CD4-positive, alpha-beta T cell treated with Interferon gamma for 1 hour (primary cell): ENCODE data around the gene DNAJC3.
"Not testable (repeated sequence)": the region's sequence is repeated elsewhere in the genome, so short reads cannot be mapped to it uniquely, and the experiment has no call there.

Experiments
- DNase-seq: peaks from one replicate; pipeline ENCODE4 v3.0.0-alpha.2; 2020

DNAJC3 gene, protein sequence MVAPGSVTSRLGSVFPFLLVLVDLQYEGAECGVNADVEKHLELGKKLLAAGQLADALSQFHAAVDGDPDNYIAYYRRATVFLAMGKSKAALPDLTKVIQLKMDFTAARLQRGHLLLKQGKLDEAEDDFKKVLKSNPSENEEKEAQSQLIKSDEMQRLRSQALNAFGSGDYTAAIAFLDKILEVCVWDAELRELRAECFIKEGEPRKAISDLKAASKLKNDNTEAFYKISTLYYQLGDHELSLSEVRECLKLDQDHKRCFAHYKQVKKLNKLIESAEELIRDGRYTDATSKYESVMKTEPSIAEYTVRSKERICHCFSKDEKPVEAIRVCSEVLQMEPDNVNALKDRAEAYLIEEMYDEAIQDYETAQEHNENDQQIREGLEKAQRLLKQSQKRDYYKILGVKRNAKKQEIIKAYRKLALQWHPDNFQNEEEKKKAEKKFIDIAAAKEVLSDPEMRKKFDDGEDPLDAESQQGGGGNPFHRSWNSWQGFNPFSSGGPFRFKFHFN

DNA sequence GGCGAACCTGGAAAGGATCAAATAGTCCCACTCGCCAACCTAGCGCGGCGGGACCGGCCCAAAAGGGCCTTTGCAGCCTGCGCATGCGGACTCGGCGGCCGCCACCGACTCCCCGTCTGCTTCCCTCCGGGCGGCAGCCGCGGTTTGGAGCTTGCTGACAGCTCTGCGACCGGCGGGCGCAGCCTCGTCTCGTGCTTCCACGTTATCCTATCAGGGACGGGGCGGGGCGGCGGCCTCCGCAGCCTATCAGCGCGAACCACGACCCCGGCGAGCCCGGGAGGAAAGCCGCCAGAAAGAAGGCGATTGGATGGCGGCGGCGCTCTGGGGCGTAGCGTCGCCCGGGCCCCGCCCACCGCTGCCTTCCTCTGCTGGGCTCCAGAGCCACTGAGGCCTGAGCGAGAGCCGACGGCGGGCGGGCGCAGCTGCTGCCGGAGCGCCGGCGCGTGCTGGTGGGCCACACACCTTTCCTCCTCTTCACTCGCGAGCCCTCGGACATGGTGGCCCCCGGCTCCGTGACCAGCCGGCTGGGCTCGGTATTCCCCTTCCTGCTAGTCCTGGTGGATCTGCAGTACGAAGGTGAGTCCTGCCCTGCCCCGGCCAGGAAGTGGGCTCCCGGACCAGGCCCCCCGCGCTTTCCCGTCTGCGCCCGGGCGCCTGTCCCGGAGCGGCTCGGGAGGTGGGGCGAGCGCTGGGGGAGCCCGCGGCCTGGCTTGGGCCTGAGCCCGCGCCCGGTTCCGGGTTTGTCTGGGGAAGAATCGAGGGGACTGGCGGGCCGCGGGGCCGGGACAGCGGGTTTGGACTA, at the start of gene DNAJC3:
TSS of gene DNAJC3 (plus strand) at position 378 of the 802 bp plus-strand sequence. CDS start at position 495, 117 bp downstream.
- peak; percentile 98 for DNase-seq

DNA sequence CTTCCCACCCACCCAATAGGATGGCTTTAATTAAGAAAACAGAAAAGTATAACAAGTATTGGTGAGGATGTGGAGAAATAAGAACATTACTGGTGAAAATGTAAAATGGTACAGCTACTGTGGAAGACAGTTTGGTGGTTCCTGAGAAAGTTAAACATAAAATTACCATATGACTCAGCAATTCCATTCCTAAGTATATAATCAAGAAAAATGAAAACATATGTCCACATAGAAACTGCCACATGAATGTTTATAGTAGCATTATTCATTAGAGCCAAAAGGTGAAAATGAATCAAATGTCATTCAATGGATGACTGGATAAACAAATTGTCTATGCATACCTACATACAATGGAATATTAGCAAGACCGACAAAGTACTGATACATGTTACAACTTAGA, 49.3 kb upstream of the DNAJC3 start:
- no peak for DNase-seq

DNA sequence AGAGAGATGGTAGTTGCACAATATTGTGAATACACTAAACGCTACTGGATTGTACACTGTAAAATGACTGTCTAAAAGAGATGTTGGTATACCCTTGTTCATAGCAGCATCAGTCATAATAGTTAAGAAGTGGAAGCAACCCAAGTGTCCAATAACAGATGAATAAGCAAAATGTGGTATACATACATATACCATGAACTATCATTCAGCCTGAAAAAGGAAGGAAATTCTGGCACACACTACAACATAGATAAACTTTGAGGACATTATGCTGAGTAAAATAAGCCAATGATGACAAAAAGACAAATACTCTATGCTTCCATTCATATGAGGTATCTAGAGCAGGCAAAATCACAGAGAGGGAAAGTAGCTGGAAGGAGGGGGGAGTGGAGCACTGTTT, 48.5 kb upstream of the DNAJC3 start:
- DNase-seq: no peak

DNA sequence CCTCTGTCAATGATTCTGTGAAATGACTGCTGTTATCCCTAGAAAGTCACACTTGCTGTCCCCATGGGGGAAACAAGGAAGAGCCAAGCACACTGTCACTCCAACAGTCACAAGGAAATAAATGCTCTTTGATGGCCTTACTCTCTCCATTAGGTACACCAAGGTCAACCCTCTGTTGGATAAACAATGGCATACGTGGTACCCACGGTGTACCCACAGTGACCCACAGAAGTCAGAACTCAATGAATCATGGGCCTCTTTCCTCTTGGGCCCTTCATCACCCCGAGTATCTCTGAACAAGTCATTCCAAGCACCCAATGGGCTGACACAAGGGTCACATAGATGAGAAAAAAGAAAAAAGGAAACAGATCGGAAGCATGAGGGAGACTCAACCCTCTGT, 47.9 kb upstream of the DNAJC3 start:
- no peak for DNase-seq

DNA sequence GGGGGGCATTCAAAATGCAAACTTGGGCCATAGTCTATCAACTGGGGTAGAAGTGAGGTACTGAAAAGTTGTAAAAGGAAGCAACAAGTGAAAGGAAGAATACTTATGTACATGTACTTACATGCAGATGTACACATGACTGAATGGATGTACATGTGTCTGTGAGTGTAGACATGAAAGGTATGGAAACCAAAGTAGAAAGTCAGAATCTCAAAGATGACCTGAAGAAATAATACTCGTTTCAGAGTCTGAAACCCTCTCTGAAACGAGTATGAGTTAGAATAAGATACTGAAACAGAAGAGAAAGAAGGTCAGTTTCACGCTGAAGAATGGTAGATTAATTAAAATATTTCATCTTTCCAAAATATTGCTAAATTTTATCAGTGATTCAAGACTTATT, 46.3 kb upstream of the DNAJC3 start:
- DNase-seq: no peak

DNA sequence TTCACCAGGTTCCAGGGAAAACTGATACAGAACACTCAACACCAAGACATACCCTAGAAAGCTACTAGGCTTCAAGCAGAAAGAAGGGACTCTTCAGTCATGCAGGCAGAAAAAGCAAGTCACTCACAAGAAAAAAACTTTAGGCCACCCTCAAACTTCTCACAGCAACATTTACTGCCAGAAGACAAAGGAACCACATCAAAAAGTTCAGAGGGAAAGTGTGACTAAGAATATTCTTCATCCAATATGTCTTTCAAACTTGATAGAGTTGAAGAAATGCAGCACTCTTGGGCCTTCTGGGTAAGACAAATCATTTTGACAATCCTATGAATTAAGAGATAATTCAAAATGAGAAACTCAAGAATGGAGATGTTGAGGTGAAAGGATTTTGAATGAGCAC, 40.1 kb upstream of the DNAJC3 start:
- DNase-seq: no peak

DNA sequence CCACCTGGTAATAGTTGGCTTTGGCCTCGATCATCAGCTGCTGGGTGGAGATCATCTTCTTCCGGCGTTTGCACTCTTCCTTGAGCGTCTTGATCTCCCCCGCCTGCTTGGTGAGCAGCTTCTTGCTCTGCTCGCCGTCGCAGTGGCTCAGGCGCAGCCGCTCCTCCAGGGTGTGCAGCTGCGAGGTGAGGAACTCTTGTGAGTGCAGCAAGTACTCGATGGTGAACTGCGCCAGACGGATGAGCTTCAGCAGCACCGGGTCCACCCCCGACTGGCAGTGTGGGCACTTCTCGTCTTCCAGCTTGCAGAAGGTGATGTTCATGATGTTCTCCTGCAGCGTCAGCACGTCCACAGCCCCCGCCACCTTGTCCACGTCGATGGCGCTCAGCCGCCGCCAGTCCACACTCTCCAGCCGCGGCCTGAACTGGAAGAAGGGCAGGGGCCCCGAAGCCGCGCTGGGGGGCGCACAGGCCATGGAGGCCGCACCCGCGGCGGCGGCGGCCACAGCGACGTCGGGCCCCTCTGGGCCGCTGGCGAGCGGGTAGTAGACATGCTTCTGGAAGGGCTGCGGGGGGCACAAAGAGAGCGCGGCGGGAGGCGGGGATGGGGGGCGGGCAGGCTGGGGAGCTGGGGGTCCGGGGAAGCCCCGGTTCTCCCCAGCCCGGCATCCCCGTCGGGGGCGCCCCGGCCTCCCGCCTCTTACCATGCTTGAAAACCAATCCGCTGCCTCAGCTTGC, 35.5 kb upstream of the DNAJC3 start:
- DNase-seq: no peak

DNA sequence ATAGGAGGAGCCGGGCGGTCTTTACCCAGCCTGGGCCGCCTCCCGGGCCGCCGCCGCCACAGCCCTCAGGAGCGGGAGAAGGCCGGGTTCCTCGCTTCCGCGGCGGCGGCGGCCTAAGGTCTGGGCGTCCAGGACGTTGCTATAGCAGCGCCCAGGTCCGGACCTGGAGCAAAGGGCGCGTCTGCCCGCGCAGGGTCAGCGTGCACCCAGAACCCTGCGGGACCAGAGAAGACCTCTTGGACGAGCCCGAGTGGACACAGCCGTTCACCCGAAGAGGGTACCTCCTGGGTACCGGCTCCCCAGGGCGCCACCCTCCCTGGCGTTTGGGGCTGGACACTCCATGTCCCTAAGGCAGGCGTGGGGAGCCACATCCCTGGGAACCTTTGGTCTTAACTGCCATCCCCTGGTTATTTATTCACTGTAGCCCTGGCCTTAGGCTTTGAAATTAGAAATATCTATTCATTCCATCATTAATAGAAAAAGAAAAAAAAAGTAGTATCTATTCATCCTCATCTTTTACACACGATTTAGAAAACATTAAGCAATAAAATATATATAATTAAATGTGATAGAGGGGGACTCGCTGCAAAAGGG, 34.8 kb upstream of the DNAJC3 start:
- no peak for DNase-seq

DNA sequence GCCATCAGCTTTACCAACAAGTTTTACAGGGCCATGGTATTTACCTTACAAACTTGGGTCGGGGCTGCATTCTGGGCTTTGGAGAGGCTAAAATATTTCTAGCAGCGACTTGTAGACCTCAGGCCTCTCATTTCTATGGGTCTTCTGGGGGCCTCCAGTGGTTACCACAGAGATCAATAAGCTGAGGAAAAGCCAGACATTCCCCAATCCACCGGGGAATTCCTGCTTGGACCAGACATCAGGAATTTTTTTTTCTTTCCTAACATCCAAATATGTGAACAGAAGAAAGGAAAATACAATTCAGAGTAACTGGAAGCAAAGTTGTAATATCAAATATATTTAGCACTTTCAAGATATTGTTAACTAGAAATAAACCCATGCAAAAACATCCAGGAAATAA, 33.9 kb upstream of the DNAJC3 start:
- no peak for DNase-seq

DNA sequence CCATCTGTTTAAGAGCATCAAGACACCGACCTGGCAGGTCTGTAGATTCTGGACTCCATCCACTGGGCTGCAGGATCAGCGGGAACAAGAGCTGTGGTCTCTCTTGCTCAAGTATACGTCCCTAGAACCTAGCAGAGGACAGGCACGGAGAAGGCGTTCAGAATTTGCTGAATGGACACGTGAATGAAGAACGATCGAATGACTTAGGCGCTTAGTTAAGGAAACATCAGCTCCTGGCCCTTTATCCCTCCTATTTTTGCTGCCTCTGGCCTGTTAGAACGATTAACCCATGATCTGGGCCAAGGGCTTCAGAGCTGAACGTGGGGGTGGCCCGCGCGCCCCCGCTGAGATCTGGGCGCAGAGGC, 33.4 kb upstream of the DNAJC3 start:
- DNase-seq: no peak

DNA sequence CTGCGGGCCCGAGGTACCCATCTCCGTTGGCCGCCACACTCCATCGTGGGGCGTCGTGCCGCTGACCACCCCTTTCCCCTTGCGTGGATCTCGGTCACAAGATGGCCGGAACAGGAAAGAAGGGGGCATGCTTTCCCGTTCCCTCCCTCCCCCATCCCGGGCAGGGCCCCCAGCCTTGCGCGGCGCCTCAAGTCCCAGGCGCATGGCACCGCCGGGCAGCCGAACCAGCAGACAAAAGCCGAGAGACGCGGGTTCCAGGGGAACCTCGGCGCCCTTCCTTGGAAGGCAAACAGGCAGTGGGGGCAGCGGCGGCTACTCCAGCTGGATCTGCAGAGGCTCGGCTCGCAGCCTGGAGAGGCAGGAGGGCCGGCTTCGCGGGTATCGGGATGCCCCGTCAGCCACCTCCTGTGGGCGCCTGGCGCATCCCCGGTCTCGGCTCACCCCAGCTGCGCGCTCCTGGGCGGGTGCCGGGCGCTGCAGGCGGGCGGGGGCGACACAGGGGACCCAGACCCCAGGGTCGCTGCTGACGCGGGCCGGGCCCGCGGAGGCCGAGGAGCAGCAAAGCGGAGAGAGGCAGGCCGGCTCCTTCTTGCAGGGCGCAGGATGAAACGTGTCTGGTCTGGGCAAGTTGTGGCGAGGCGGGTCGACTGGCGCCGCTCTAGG, 32.9 kb upstream of the DNAJC3 start:
- no peak for DNase-seq

DNA sequence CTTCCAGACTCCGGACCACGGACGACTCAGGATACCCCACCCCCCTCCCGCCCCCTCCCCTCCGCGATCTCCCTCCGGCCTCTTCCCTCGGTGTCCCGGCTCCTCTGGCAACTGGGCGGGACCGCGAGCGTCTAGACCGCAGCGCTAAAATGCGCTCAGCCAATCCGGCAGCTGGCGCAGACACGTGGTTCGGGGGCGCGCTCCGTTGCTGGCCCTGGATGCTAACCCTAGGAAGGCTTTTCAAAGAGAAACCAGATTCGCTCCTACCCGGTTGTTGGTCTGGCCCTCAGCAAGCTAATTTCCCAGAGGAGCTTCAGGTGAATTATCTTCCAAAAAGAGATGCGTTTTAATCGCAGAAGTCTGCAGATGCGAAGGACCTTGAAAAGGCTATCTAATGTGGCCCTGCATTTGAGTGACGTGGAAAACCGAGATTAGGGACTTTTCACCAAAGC, 32.3 kb upstream of the DNAJC3 start, which contains the start of gene DZIP1:
TSS of gene DZIP1 (minus strand) at position 106 of the 452 bp plus-strand sequence. CDS start 2,677 bp downstream, outside the sequence.
- no peak for DNase-seq

DNA sequence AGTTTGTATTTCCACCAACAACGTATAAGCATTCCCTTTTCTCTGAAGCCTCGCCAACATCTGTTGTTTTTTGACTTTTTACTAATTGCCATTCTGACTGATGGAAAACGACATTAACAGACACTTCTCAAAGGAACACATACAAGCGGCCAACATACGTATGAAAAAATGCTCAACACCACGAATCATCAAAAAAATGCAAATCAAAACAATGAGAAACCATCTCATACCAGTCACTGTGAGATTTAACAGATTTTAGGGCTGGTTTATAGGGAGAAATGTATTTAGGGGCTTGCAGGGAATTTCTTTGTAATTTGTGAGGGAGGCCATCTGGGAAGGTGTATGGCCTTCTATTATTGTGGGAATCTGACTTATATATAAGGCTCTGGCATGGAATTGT, 29.6 kb upstream of the DNAJC3 start:
- no peak for DNase-seq

DNA sequence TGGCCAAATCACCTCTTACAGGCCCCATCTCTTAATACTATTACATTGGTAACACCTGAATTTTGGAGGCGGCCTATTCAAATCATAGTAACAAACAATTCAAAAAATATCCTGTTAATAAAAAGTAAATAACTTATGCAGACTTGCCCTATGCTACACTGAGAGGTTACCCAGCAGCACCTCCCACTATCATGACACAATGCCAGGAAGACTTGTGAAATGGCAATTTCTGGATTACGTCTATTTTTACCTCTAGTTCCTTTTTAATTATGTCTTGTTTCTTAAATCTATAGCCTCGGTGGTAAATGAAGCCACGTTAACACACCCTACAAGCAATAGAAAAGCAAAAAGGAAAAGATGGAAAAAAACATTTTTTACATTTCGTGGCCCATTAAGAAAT, 26.2 kb upstream of the DNAJC3 start:
- DNase-seq: no peak

DNA sequence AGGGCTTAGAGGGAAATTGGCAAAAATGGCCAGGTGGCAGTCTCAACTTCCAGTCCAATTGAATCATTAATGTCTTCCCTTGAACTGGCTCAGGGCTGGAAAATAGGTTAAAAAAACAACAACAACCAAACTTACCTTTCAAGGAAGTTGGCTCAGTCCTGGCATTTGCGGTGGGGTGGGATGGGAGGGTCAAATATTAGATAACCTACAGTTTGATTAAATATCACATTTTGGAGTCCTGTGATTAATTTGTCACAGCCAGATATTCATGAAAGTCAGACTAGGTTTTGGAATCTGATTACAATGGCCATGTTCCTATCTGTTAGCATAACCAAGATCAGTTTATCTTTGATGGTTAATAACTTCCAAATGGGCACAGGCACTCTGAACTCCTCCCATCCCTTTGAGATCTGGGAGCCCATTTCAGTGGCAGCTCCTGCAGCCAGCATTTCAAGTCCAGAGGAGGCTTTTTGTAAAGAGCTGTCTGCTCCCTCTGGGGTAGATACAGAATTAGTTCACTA, 24.6 kb upstream of the DNAJC3 start:
- DNase-seq: no peak

DNA sequence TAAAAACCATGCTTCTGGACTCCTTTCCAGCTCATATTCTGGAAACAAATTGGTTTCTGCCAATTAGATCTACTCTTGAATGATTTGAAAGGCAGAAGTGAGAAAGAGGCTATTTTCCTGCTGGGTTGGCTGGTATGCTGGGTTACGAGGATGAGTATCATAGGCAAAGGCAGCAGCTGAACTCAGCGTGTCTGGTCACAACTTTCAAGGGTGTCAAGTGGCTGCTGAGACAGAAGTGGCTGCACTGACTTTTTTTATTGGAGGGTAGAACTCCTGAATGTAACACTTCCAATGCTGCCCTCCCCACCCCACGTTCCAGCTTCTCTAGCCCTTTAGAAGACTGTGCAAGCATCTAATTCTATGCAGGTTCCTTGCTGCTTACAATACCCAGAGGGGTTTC, 24.1 kb upstream of the DNAJC3 start:
- no peak for DNase-seq

DNA sequence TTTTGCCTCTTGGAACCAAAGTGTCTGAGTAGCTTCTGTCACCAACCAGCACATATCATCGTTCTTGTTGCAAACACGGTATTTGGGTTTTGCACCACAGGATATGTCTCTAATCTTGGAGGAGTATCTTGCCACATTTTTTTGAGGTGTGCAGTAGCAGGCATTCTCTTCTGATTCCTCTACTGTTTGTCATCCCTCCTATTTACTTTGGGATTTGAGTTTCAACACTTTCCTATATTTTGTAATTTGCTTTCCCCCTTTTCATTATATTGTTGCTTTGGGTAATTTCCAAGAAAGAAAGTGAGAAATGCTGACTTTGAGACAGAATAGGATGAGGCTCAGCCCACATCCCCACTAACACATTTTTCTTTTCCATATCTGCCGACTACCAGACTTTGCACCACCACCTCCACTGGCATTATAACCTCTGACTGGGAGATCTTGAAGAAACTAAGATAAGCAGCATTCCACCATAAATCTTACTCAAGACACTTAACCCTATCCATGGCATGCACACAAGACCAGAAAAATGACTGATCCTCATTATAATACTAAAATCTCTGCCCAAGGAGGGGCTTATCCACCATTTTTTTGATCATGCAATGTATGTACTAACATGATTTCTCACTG, 20.4 kb upstream of the DNAJC3 start:
- no peak for DNase-seq

DNA sequence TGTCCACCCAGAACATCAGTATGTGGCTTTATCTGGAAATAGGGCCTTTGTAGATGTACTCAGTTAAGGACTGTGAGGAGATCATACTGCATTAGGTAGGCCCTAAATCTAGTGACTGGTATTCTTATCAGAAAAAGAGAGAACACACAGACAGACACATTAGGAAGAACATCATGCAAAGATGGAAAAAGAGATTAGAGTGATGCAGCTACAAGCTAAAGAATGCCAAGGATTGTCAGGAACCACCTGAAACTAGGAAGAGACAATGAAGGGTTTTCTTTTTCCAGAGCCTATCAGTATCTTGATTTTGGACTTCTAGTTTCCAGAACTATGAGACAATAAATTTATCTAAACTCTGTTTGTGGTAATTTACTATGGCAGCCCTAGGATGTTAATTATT, 17.4 kb upstream of the DNAJC3 start:
- DNase-seq: no peak

DNA sequence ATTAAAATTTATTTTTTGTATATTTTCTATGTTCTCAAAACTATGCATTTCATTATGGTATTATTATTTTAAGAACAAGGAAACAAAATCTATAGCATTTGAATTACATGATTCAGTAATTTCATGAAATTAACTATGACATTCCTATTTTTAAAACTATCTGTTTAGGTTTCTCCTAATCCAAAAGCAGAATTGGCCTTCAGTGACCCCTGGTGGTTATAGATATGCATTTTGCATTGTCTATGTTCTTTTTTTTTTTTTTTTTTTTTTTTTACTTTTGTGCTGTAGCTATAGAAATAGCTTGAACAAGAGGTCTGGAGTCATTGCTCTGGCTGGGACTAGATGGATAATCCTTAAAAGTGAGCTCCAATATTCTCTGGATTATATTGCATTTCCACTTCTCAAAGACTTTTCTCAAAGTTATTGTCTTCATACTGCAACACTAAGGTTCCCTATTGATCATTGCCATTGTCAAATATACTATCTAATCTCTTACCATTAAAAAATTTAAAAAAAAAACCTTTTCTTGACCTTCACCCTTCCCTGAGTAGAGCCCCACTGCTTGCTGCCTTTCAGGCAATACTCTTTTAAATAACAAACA, 15.9 kb upstream of the DNAJC3 start:
- no peak for DNase-seq

DNA sequence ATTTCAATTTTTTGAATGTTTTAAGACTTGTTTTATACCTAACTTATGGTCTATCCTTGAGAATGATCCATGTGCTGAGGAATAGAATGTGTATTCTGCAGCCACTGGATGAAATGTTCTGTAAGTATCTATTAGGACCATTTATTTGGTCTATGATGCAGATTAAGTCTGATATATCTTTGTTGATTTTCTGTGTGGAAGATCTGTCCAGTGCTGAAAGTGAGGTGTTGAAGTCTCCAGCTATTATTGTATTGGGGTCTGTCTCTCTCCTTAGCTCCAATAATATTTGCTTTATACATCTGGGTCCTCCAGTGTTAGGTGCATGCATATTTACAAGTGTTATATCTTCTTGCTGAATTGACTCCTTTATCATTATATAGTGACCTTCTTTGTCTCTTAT, 9.7 kb upstream of the DNAJC3 start:
- not testable (repeated sequence) for DNase-seq

DNA sequence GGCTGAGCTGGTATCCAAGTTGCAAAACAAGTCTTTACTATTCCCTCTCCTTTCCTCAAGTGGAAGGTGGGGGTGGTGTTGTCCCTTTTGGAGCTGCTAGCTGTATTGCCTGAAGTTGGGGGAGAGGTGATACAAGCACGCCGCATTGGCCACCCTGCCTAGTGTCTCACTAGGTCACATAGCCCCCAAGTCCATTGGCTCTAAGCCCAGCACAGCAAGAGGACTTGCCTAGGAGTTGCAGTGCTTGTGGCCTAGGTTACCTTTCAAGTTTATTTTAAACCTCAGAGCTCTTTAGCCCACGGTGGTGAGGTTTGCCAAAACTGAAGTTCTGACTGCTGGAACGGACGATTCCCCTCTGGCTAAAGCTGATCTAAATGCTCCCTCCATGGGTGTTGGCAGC, 5.3 kb upstream of the DNAJC3 start:
- no peak for DNase-seq
